Inferior parietal cortex (tissue), 1 donor: ENCODE data around the gene SYMPK.
A peak's percentile ranks its signal among the peaks of the same experiment; 100 is the strongest.

Source experiments
- DNase-seq: peaks from one replicate; pipeline ENCODE4 v3.0.0-alpha.2; 2016; ENCODE audit errors: extremely low spot score

Gene SYMPK

GRCh38 chr19:45825263-45825605 is 37.7 kb downstream of the SYMPK start:
- DNase-seq, result no peak

GRCh38 chr19:45824531-45825262 is 38.2 kb downstream of the SYMPK start:
- DNase-seq, result no peak

GRCh38 chr19:45824041-45824471 is 38.9 kb downstream of the SYMPK start:
- peak; percentile 9 for DNase-seq

GRCh38 chr19:45823182-45823581 is 39.8 kb downstream of the SYMPK start:
- DNase-seq, result no peak

- DNase-seq, result no peak
Observed at GRCh38 chr19:45822716-45823115, 40.2 kb downstream of the SYMPK start.

- DNase-seq, result no peak
Observed at GRCh38 chr19:45821570-45821969, 41.4 kb downstream of the SYMPK start.

- DNase-seq, result no peak
Observed at GRCh38 chr19:45821103-45821521, 41.8 kb downstream of the SYMPK start.

- no peak for DNase-seq
Observed at GRCh38 chr19:45820413-45821102, 42.4 kb downstream of the SYMPK start.

GRCh38 chr19:45819769-45820168 is 43.2 kb downstream of the SYMPK start:
- no peak for DNase-seq

- DNase-seq, result no peak
Observed at GRCh38 chr19:45817725-45818301, 45.1 kb downstream of the SYMPK start.

- peak; percentile 83 for DNase-seq
Observed at GRCh38 chr19:45817010-45817724, 45.8 kb downstream of the SYMPK start.

- no peak for DNase-seq
Observed at GRCh38 chr19:45816236-45817009, 46.5 kb downstream of the SYMPK start.

- no peak for DNase-seq
Observed at GRCh38 chr19:45815481-45816216, 47.3 kb downstream of the SYMPK start.

- DNase-seq, result no peak
Observed at GRCh38 chr19:45814851-45815480, 48.0 kb downstream of the SYMPK start, which contains the start of gene RSPH6A. RSPH6A (minus strand) TSS chr19:45815308; CDS start chr19:45815176, 132 bp downstream.

- no peak for DNase-seq
Observed at GRCh38 chr19:45814166-45814780, 48.7 kb downstream of the SYMPK start.

GRCh38 chr19:45812297-45812696 is 50.6 kb downstream of the SYMPK start:
- DNase-seq, result no peak

- DNase-seq, result no peak
Observed at GRCh38 chr19:45809643-45810159, 53.2 kb downstream of the SYMPK start.

- DNase-seq, result no peak
Observed at GRCh38 chr19:45805719-45806118, 57.2 kb downstream of the SYMPK start.

- DNase-seq, result no peak
Observed at GRCh38 chr19:45804959-45805230, 58.1 kb downstream of the SYMPK start.
